DMS53 (cell line): ENCODE data around the gene WASF2.
A peak's percentile ranks its signal among the peaks of the same experiment; 100 is the strongest.

Experiments
- DNase-seq: peaks from one replicate; lab custom pipeline; 2025; lab: John Stamatoyannopoulos, UW

The WASF2 gene

DNA sequence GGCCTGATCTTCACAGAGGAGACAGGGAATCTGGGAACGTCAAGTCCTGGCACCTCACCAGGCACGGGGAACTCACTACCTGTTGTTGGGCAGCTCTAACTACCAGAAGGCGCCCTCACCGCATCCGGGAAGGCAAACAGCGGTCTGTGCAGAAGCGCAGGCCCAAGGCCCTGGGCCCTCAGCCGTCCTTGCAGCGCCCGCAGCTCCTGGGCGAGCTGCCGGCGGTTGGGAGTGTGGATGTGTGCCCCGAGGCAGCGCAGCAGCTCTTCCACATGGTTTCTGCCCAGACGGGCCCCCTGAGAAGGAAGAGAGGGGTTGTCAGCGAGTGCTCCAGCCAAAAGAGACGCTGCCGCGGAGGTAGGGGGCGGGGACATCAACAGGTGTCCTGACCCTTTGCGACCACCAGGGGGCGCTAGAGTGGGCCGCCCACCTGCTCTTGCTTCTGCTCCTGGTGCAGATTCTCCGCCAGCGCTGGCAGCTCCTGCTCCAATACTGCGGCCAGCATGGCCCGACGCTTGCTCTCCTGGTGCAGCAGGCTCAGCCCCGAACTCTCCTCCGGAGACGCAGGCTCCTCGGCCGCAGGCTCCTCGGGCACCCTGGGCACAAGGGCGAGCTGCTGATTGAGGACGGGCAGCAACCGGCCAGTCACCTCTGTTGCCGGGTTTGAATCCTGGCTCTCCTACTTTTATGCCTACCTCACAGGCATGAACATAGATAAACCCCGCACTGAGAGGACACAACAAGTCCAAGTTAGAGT is 132.5 kb downstream of the WASF2 start:
- DNase-seq = peak; percentile 82

DNA sequence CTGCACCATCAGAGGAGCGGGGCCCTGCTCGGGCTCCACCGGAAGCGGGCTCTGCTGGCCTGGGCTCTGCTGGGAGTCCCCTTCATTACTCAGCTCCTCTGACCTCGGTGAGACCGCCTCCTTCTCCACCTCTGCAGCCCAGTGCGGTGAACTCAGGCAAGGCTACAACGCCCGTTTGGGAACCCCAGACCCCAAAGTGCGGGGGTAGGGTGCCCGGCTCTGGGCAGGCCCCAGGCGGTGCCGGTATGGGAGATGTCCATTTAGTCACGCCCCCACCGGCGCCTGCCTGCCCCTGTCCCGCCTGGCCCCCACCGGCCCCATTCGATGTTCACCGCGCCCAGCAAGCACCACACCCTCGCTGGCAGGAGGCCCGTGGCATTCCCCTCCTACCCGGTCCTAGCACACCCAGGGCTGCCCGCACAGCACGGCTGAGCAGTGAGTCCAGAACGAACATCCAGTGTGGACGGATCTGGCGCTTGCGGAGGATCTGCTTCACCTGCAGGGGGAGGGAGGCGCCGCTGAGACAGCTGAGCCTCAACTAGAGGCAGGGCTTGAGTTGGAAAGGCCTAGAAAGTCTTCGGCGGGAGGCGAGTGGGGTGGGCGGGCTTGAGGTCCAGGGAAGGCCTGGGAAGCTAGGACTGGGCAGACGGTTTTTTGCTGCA is 133.2 kb downstream of the WASF2 start:
- no peak for DNase-seq

DNA sequence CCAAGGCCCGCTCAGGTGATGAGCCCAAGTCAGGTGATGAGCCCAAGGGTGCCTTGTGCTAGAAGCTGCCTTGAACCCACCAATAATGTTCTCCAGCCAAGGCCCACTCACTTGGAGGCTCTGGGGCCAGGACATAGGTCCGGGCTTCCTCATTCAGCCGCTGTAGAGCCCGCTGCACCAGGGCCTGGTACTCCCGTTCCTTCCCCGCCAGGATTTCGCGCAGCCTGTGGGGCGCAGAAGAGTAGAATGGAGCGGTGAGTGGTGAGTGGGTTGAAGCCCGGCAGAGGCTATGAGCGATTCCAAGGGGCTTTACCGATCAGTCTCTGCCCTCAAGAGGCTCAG is 133.7 kb downstream of the WASF2 start:
- DNase-seq = no peak

DNA sequence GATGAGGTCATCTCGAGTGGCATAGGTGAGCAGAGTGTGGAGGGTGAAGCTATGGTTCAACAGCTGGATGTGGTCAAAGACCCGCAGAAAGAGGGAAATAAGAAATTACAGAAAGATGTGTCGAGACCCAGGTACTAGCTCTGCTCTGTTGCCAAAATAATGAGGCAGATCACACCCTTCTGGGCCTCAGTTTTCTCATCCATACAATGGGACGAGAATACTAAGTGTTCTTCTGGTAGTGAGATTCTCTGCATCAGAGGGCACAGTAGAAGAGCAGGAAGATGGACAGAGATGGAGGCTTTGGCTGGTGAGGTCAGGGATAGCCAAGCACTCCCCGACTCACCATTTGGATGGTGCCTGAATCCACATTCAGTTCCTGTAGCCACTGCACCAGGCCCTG is 134.3 kb downstream of the WASF2 start:
- no peak for DNase-seq
